ENCODE results near the gene ILDR2. TPM values are rescaled to one million over a fixed set of nuclear protein-coding genes. Genes with fewer than 3 reads are reported as not detected.

Gene ILDR2
- total and polyA plus RNA-seq, 10 of the 15 experiments (the other 5 are each of a cell fraction or from before 2014, with no cell fraction given) = 0.05 to 5.3 (median 1.9) TPM

- peaks cover 0 to 2% of the 10 kb centered on the region in 2 experiments; a peak in 3 of 4 replicates for H3K27me3 ChIP-seq (replicated peaks in 1 of 2; ENCODE audit: control insufficient read depth in 2 of 2, insufficient read depth in 2 of 2, low read length in 1 of 2)
- POLR2A ChIA-PET = no interaction called here
- in situ Hi-C loops (cut with MboI) = no loop called here
- H3K4me2 ChIP-seq (ENCODE audit: control insufficient read depth, insufficient read depth) = peak overlapping the region; percentile 1; the same call in 1 of the 2 replicates
- peak overlapping the region; percentile 50; the same call in 1 of the 2 replicates for H3K27ac ChIP-seq (ENCODE audit: control insufficient read depth, insufficient read depth)
- DNase-seq (ENCODE audit: low read depth, low spot score) (peak; percentile 24), FAIRE-seq (peak; percentile 7), ATAC-seq (no peak)
- RAD21 ChIA-PET (ENCODE audit: unreplicated experiment) = no interaction called here
- H2AFZ ChIP-seq (ENCODE audit: control insufficient read depth, low read depth, low read length) = peak overlapping the region; percentile 56
- CTCF ChIA-PET = no interaction called here
- peaks cover 23% of the 10 kb centered on the region for H3K4me1 ChIP-seq (ENCODE audit: control insufficient read depth, insufficient read depth, low read length)
- TF ChIP-seq ZNF687 (IDR thresholded peaks at IDR 0.05) (no peak), POLR2A (IDR thresholded peaks at IDR 0.05; ENCODE audit: low read depth, low read length) (peak; percentile 31; the same call in 1 of the 2 replicates)
- no peak overlapping the region for H3K9ac ChIP-seq (ENCODE audit: control insufficient read depth, insufficient read depth, low read length)
- WGBS (ENCODE audit: insufficient coverage, insufficient replicate concordance, low lambda C conversion rate, missing lambda C conversion rate) = 12% methylated on average over 5 of the region's 5 CpGs
- no TSS peak for BruUV-seq (replicated peaks)
- H3K36me3 ChIP-seq (ENCODE audit: control insufficient read depth in 2 of 2, insufficient read depth in 2 of 2, low read length in 1 of 2) = no peaks in the 10 kb centered on the region
- no peak overlapping the region for H3K4me3 ChIP-seq
- SMC1A ChIA-PET (ENCODE audit: uncharacterized antibody, unreplicated experiment) = no interaction called here
- no peaks in the 10 kb centered on the region for H4K20me1 ChIP-seq (ENCODE audit: control insufficient read depth, insufficient read depth)
- intact Hi-C loops (cut with micrococcal nuclease; ENCODE audit: unreplicated experiment) = no loop called here
- H3K79me2 ChIP-seq (ENCODE audit: control insufficient read depth, insufficient read depth, low read length) = no peaks in the 10 kb centered on the region
- H3K9me3 ChIP-seq (replicated peaks; ENCODE audit: control insufficient read depth, insufficient read depth, low read length) = no peaks in the 10 kb centered on the region
Observed at GRCh38 chr1:166969074-166969677, 6.2 kb downstream of the ILDR2 start.
